Rectal smooth muscle tissue (tissue), 1 donor: ENCODE measurements around the gene TCP11.

Source experiments
- H3K27ac ChIP-seq: one replicate; pipeline ENCODE4 v1.7.0; 2013; ENCODE audit warnings: low read depth, low read length, inconsistent platforms
- H3K27me3 ChIP-seq: one replicate; pipeline ENCODE4 v1.7.0; 2013; ENCODE audit warnings: low read length; ENCODE audit not compliant: control insufficient read depth, insufficient read depth
- H3K36me3 ChIP-seq: one replicate; pipeline ENCODE4 v1.7.0; 2013; ENCODE audit warnings: low read length; ENCODE audit not compliant: control insufficient read depth, insufficient read depth
- H3K4me1 ChIP-seq: one replicate; pipeline ENCODE4 v1.7.0; 2013; ENCODE audit warnings: low read length; ENCODE audit not compliant: control insufficient read depth, insufficient read depth
- H3K4me3 ChIP-seq: one replicate; pipeline ENCODE4 v1.7.0; 2013; ENCODE audit warnings: low read length
- H3K9ac ChIP-seq: one replicate; pipeline ENCODE4 v1.7.0; 2013; ENCODE audit warnings: low read length

TCP11 gene

DNA sequence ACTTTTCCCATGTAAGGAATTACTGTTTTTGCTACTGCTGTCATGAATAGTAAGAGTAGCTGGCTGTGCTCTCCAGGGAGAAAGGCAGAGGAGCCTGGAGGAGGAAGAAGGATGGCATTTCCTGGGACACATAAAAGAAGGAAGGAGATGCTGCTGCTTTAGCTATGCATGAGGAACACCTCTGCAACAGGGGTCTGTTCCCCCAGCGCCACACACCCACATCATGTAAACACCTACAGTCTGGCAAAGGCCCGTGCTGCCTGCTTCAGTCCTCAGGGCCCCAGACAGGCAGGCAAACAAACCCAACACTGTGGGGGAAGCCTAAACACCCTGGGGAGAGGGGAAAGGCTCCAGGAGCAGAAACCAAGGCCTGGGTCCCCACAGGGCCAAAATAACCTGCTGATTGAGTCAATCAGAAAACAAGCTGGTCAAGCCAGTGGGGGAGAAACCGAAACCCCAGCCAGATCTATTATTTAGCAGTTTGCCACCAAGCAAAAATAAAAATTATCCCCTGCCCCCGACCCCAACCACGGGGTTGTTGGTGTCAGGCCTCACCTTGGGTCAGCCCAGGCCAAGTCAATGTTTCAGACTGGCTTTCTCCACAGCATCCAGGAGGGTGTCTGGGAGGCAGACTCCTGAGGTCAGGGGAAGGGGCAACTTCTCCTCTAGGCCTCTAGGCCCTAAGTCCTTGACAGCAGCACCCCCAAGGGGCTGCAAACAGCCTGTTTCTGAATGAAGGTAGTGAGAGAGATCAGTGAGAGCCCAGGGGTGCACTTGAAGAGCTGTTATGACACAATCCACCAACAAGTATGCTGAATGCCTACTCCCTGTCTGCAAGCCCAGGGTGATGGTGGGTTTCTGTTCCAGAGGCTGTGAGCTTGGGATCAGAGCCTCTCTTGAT is 38.0 kb upstream of the TCP11 start:
- Histone ChIP-seq H3K36me3 (no peaks in the 10 kb centered on the region), H3K9ac (no peak overlapping the region), H3K27me3 (no peaks in the 10 kb centered on the region), H3K27ac (no peak overlapping the region), H3K4me1 (peaks cover 11% of the 10 kb centered on the region), H3K4me3 (no peak overlapping the region)

DNA sequence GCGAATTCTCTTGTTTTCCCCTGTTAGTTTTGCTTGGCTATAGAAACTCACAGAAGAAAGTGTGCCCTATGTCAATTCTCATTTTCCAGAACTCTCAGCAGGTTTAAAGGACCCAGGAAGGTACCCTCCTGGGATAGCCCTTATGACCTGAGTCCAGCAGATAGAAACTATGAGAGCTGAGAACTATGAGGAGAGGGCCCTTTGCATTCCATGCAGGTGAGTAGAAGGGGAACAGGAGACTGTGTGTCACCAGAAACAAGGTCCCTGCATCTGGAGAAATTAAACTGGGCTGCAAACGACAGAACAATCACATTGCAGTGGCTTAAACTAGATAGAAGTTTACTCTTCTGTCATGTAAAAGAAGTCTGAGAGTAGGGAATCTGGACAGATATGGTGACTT is 36.9 kb upstream of the TCP11 start:
- no peaks in the 10 kb centered on the region for H3K27me3 ChIP-seq
- no peak overlapping the region for H3K9ac ChIP-seq
- no peaks in the 10 kb centered on the region for H3K36me3 ChIP-seq
- H3K27ac ChIP-seq = no peak overlapping the region
- H3K4me3 ChIP-seq = no peak overlapping the region
- peaks cover 11% of the 10 kb centered on the region for H3K4me1 ChIP-seq

- Histone ChIP-seq H3K9ac (no peak overlapping the region), H3K27me3 (no peaks in the 10 kb centered on the region), H3K4me3 (no peak overlapping the region), H3K4me1 (peaks cover 11% of the 10 kb centered on the region), H3K36me3 (no peaks in the 10 kb centered on the region), H3K27ac (no peak overlapping the region)
Observed at GRCh38 chr6:35177596-35177995, 36.5 kb upstream of the TCP11 start.

DNA sequence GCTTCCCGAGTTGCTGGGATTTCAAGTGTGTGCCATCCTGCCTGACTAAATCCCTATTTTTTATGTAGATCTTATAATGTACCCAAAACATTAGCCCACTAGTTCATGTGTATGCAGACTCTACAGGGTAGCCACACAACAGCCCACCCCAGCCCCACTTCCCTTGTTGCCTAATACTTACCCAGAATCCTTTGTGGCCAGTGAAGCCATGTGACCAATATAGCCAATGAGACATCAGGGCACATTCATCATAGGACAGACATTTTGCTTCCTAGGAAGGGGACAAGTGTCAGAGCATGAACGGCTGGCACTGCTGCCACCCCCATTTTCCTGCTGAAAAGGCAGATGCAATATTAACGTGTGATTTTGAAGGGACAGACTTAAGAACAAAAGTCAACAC is 36.0 kb upstream of the TCP11 start:
- Histone ChIP-seq H3K4me3 (no peak overlapping the region), H3K27ac (no peak overlapping the region), H3K36me3 (no peaks in the 10 kb centered on the region), H3K4me1 (peaks cover 11% of the 10 kb centered on the region), H3K27me3 (no peaks in the 10 kb centered on the region), H3K9ac (no peak overlapping the region)

GRCh38 chr6:35176301-35177024 is 35.3 kb upstream of the TCP11 start:
- Histone ChIP-seq H3K27ac (no peak overlapping the region), H3K9ac (no peak overlapping the region), H3K4me3 (no peak overlapping the region), H3K4me1 (peaks cover 5% of the 10 kb centered on the region), H3K27me3 (no peaks in the 10 kb centered on the region), H3K36me3 (no peaks in the 10 kb centered on the region)

DNA sequence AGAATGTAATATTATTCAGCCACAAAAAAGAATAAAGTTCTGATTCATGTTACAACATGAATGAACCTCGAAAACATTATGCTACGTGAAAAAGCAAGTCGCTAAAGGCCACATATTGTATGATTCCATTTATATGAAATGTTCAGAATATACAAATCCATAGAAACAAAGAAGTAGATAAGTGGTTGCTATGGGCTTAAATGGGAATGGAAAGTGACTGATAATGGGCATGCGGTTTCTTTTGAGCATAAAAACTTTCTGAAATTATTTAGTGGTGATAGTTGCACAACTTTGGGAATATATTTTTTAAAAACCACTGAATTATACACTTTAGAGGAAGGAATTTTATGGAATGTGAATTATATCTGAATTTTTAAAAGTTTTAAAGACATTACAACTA is 33.4 kb upstream of the TCP11 start:
- H3K27me3 ChIP-seq = no peaks in the 10 kb centered on the region
- no peaks in the 10 kb centered on the region for H3K36me3 ChIP-seq
- no peak overlapping the region for H3K4me3 ChIP-seq
- H3K27ac ChIP-seq = no peak overlapping the region
- no peak overlapping the region for H3K9ac ChIP-seq
- peaks cover 2% of the 10 kb centered on the region for H3K4me1 ChIP-seq

- no peak overlapping the region for H3K9ac ChIP-seq
- H3K27me3 ChIP-seq = no peaks in the 10 kb centered on the region
Observed at GRCh38 chr6:35174088-35174434, 32.9 kb upstream of the TCP11 start.

GRCh38 chr6:35173427-35174087 is 32.4 kb upstream of the TCP11 start:
- no peaks in the 10 kb centered on the region for H3K4me1 ChIP-seq
- H3K27me3 ChIP-seq = no peaks in the 10 kb centered on the region
- H3K36me3 ChIP-seq = no peaks in the 10 kb centered on the region
- H3K27ac ChIP-seq = no peak overlapping the region
- no peak overlapping the region for H3K9ac ChIP-seq
- H3K4me3 ChIP-seq = no peak overlapping the region

More at GRCh38 chr6:35174088-35174434, 32.9 kb upstream of the TCP11 start:
- H3K4me3 ChIP-seq = no peak overlapping the region
- no peak overlapping the region for H3K27ac ChIP-seq
- no peaks in the 10 kb centered on the region for H3K36me3 ChIP-seq
- no peaks in the 10 kb centered on the region for H3K4me1 ChIP-seq

- H3K4me3 ChIP-seq = no peak overlapping the region
- H3K27me3 ChIP-seq = no peaks in the 10 kb centered on the region
- no peaks in the 10 kb centered on the region for H3K36me3 ChIP-seq
- no peak overlapping the region for H3K27ac ChIP-seq
- H3K4me1 ChIP-seq = no peaks in the 10 kb centered on the region
- H3K9ac ChIP-seq = no peak overlapping the region
Observed at GRCh38 chr6:35173044-35173426, 31.9 kb upstream of the TCP11 start.

GRCh38 chr6:35170891-35171290 is 29.8 kb upstream of the TCP11 start:
- Histone ChIP-seq H3K4me1 (no peaks in the 10 kb centered on the region), H3K27ac (no peak overlapping the region), H3K4me3 (no peak overlapping the region), H3K9ac (no peak overlapping the region), H3K36me3 (no peaks in the 10 kb centered on the region), H3K27me3 (no peaks in the 10 kb centered on the region)

DNA sequence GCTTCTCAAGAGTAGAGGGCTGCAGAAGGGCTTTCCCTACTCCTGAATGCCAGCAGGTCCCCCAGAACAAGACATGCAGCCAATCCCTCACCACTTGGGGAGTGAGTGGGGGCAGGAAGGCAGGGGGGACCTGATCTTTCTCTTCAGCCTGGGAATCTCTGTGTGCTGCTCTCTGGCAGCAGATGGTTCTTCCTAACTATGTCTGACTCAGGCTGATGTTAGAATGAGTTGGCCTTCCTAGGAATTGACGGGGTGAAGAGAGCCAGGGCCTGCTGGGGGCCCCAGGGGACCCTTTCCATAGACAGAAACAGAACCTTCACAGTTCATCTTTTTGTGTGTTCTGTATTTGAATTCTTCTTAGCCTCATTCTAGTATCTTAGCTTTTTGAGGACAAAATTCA is 29.0 kb upstream of the TCP11 start:
- Histone ChIP-seq H3K9ac (no peak overlapping the region), H3K27me3 (no peaks in the 10 kb centered on the region), H3K27ac (no peak overlapping the region), H3K4me1 (no peaks in the 10 kb centered on the region), H3K4me3 (no peak overlapping the region), H3K36me3 (no peaks in the 10 kb centered on the region)

- no peaks in the 10 kb centered on the region for H3K36me3 ChIP-seq
- H3K4me3 ChIP-seq = no peak overlapping the region
- H3K27ac ChIP-seq = no peak overlapping the region
- H3K27me3 ChIP-seq = no peaks in the 10 kb centered on the region
- no peaks in the 10 kb centered on the region for H3K4me1 ChIP-seq
- H3K9ac ChIP-seq = no peak overlapping the region
Observed at GRCh38 chr6:35168461-35168861, 27.3 kb upstream of the TCP11 start.
